ENCODE results near the gene TMEM225B. TPM values are rescaled to one million over a fixed set of nuclear protein-coding genes. Genes with fewer than 3 reads are reported as not detected.

The TMEM225B gene
- total RNA-seq, 1 experiment from 2014 or later = 3.1 TPM

DNA sequence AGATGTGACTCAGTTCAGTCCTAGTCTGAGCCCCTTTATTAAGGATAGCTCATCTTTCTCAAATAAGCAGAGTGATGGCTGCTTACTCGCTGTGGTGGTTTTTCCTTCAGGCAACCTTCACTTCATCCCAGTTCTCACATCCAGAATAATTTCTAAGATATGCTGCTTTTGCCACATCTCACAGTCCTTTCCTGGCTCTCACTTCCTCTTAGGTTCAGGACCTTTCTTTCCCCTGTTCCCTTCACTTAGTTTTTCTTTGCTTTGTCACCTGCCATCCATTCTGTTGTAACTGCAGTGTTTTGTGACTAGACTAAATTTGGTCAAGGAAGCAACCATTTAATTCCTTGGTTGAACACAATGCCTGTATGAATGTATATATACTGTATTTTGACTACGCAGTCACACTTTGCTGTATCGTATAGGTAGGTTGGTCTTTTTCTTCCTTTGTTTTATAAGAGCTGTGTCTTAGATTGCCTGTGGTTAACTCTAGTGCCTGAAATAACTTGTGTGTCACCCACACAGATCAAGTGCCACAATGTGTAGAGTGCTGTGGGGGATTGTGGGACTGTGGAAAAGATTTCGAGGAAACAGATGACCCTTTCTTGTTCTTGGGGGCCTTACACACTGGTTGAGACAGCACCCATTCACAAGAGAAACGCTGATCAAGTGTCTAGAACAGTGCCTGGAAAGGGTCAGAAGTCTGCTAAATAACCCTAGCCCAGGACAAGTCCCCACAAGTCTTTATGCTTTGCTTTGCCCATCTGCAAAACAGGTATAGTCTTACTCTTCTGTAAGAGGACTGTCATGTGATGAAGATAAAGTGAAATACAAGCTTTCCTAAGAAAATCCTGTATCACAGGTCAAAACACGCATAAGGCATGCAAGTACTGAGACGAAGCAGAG is 37.0 kb upstream of the TMEM225B start:
- Histone ChIP-seq H3K9me2 (ENCODE audit: insufficient read depth) (no peaks in the 10 kb centered on the region), H3K27ac (ENCODE audit: low read depth, low read length) (no peak overlapping the region), H3K9ac (ENCODE audit: low read length) (peak overlapping the region; percentile 17), H3K4me3 (replicated peaks in 1 of 2; ENCODE audit: low read depth in 1 of 2, low read length in 2 of 2) (no peak overlapping the region), H3K4me1 (ENCODE audit: control insufficient read depth in 1 of 2, insufficient read depth in 2 of 2, low read length in 2 of 2) (peaks cover 37 to 61% of the 10 kb centered on the region in 2 experiments), H2AFZ (ENCODE audit: low read depth, low read length, poor library complexity, severe bottlenecking) (no peak overlapping the region), H3K9me3 (ENCODE audit: control insufficient read depth in 1 of 2, insufficient read depth in 1 of 2, low read depth in 1 of 2, low read length in 2 of 2) (no peaks in the 10 kb centered on the region), H3K79me2 (ENCODE audit: insufficient read depth, low read length) (peaks cover 82% of the 10 kb centered on the region), H3K27me3 (ENCODE audit: insufficient read depth, low read length) (no peaks in the 10 kb centered on the region), H4K20me1 (ENCODE audit: insufficient read depth) (no peaks in the 10 kb centered on the region; the same call in 1 of the 2 replicates), H3K4me2 (ENCODE audit: low read length) (peak overlapping the region; percentile 79; the same call in 1 of the 2 replicates), H3K36me3 (ENCODE audit: control insufficient read depth in 1 of 2, insufficient read depth in 2 of 2, low read length in 2 of 2) (peaks cover 26 to 45% of the 10 kb centered on the region in 2 experiments)
- ChIA-PET POLR2A (no interaction called here), RAD21 (ENCODE audit: low non-redundant PET in 1 of 2, low total read pairs in 2 of 2, uncharacterized antibody in 2 of 2, unreplicated experiment in 2 of 2) (no interaction called here), CTCF (interaction anchor here (1.3 kb wide), 1 partner anchor 36 kb away, joined by 3 read pairs; no protein-coding TSS in a partner anchor)
- no peak for DNase-seq (ENCODE audit: low read depth, low spot score)
- TF ChIP-seq ZFX (IDR thresholded peaks at IDR 0.05) = no peak
- TF ChIP-seq SP1 (IDR thresholded peaks at IDR 0.05; ENCODE audit: low read depth) = no peak
- TF ChIP-seq CEBPB (IDR thresholded peaks at IDR 0.05; ENCODE audit: low read depth) = no peak
- TF ChIP-seq EZH2 (IDR thresholded peaks at IDR 0.05) = no peak
- no peak for TF ChIP-seq ELF1 (IDR thresholded peaks at IDR 0.05; ENCODE audit: borderline replicate concordance, low read depth)
- no TSS peak for BruUV-seq (replicated peaks)
- ATAC-seq = no peak
- intact Hi-C loops (cut with micrococcal nuclease) = no loop called here

DNA sequence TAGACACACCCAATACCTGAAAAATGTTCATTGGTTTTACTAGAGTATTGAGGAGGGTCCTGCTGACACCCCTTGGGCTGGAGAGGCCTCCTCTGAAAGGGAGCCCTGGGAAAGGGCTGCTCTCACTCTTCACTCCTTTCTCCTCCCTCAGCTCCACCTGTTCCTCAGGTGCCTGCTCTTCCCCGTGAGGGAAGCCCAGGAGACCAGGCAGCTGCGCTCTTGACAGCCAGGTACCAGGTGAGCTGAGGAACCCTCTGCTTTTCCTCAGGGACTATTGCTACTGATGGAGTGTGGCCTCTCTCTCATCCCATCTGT is 36.4 kb upstream of the TMEM225B start:
- BruUV-seq (replicated peaks) = no TSS peak
- H3K36me3 ChIP-seq (ENCODE audit: control insufficient read depth in 1 of 2, insufficient read depth in 2 of 2, low read length in 2 of 2) = peaks cover 28 to 49% of the 10 kb centered on the region in 2 experiments
- no peaks in the 10 kb centered on the region for H3K9me2 ChIP-seq (ENCODE audit: insufficient read depth)
- H3K4me2 ChIP-seq (ENCODE audit: low read length) = peak overlapping the region; percentile 79
- H3K4me3 ChIP-seq (replicated peaks in 1 of 2; ENCODE audit: low read depth in 1 of 2, low read length in 2 of 2) = no peak overlapping the region
- ChIA-PET RAD21 (ENCODE audit: low non-redundant PET in 1 of 2, low total read pairs in 2 of 2, uncharacterized antibody in 2 of 2, unreplicated experiment in 2 of 2) (no interaction called here), POLR2A (no interaction called here), CTCF (no interaction called here)
- DNase-seq (ENCODE audit: low read depth, low spot score) (no peak), ATAC-seq (no peak)
- H2AFZ ChIP-seq (ENCODE audit: low read depth, low read length, poor library complexity, severe bottlenecking) = no peak overlapping the region
- H3K9me3 ChIP-seq (ENCODE audit: control insufficient read depth in 1 of 2, insufficient read depth in 1 of 2, low read depth in 1 of 2, low read length in 2 of 2) = no peaks in the 10 kb centered on the region
- H4K20me1 ChIP-seq (ENCODE audit: insufficient read depth) = no peaks in the 10 kb centered on the region; the same call in 1 of the 2 replicates
- H3K79me2 ChIP-seq (ENCODE audit: insufficient read depth, low read length) = peaks cover 83% of the 10 kb centered on the region
- peaks cover 37 to 61% of the 10 kb centered on the region in 2 experiments for H3K4me1 ChIP-seq (ENCODE audit: control insufficient read depth in 1 of 2, insufficient read depth in 2 of 2, low read length in 2 of 2)
- H3K27ac ChIP-seq (ENCODE audit: low read depth, low read length) = peak overlapping the region; percentile 63; the same call in 1 of the 2 replicates
- H3K27me3 ChIP-seq (ENCODE audit: insufficient read depth, low read length) = no peaks in the 10 kb centered on the region
- intact Hi-C loops (cut with micrococcal nuclease) = no loop called here
- 0 out of 2 replicates have a peak overlapping the region, but pooled peaks have one; percentile 17 for H3K9ac ChIP-seq (ENCODE audit: low read length)
- TF ChIP-seq ZFX (IDR thresholded peaks at IDR 0.05) (no peak), EGR1 (IDR thresholded peaks at IDR 0.05; ENCODE audit: low read depth) (no peak), EZH2 (IDR thresholded peaks at IDR 0.05) (no peak), EZH2phosphoT487 (IDR thresholded peaks at IDR 0.05; ENCODE audit: borderline replicate concordance) (no peak), TCF7L2 (IDR thresholded peaks at IDR 0.05; ENCODE audit: borderline replicate concordance, extremely low read depth, insufficient read depth, insufficient read length) (no peak), POLR2AphosphoS5 (IDR thresholded peaks at IDR 0.05; ENCODE audit: low read depth, low read length) (no peak)
- TF ChIP-seq, protein P1, sequence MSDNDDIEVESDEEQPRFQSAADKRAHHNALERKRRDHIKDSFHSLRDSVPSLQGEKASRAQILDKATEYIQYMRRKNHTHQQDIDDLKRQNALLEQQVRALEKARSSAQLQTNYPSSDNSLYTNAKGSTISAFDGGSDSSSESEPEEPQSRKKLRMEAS (IDR thresholded peaks at IDR 0.05) = no peak
- TF ChIP-seq, protein P2, sequence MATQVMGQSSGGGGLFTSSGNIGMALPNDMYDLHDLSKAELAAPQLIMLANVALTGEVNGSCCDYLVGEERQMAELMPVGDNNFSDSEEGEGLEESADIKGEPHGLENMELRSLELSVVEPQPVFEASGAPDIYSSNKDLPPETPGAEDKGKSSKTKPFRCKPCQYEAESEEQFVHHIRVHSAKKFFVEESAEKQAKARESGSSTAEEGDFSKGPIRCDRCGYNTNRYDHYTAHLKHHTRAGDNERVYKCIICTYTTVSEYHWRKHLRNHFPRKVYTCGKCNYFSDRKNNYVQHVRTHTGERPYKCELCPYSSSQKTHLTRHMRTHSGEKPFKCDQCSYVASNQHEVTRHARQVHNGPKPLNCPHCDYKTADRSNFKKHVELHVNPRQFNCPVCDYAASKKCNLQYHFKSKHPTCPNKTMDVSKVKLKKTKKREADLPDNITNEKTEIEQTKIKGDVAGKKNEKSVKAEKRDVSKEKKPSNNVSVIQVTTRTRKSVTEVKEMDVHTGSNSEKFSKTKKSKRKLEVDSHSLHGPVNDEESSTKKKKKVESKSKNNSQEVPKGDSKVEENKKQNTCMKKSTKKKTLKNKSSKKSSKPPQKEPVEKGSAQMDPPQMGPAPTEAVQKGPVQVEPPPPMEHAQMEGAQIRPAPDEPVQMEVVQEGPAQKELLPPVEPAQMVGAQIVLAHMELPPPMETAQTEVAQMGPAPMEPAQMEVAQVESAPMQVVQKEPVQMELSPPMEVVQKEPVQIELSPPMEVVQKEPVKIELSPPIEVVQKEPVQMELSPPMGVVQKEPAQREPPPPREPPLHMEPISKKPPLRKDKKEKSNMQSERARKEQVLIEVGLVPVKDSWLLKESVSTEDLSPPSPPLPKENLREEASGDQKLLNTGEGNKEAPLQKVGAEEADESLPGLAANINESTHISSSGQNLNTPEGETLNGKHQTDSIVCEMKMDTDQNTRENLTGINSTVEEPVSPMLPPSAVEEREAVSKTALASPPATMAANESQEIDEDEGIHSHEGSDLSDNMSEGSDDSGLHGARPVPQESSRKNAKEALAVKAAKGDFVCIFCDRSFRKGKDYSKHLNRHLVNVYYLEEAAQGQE (IDR thresholded peaks at IDR 0.05; ENCODE audit: low read depth) = no peak
